Esophagus squamous epithelium (tissue), 4 donors: ENCODE data around the gene XPNPEP2.

ENCODE experiments used
- POLR2A ChIP-seq, 4 donors: fragments of 450-650 bp; IDR thresholded peaks; one replicate each; pipeline ENCODE4 v1.6.1; 2017; ENCODE audit warnings: antibody characterized with exemption in 4 of 4, mild to moderate bottlenecking in 4 of 4, moderate library complexity in 3 of 4
- TF ChIP-seq, protein P1 (sequence below), 6 experiments: fragments of 450-650 bp in 4 of 6; fragments of 200-600 bp in 2 of 6; sonication (generic) in 2 of 6; IDR thresholded peaks; one replicate each; pipeline ENCODE4 v1.5.1; 2016 to 2019; ENCODE audit warnings: antibody characterized with exemption in 6 of 6, mild to moderate bottlenecking in 4 of 6, moderate library complexity in 4 of 6

GRCh38 chrX:129719931-129720530 lies 18.7 kb upstream of the XPNPEP2 start:
- TF ChIP-seq, protein P1, sequence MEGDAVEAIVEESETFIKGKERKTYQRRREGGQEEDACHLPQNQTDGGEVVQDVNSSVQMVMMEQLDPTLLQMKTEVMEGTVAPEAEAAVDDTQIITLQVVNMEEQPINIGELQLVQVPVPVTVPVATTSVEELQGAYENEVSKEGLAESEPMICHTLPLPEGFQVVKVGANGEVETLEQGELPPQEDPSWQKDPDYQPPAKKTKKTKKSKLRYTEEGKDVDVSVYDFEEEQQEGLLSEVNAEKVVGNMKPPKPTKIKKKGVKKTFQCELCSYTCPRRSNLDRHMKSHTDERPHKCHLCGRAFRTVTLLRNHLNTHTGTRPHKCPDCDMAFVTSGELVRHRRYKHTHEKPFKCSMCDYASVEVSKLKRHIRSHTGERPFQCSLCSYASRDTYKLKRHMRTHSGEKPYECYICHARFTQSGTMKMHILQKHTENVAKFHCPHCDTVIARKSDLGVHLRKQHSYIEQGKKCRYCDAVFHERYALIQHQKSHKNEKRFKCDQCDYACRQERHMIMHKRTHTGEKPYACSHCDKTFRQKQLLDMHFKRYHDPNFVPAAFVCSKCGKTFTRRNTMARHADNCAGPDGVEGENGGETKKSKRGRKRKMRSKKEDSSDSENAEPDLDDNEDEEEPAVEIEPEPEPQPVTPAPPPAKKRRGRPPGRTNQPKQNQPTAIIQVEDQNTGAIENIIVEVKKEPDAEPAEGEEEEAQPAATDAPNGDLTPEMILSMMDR (IDR thresholded peaks at IDR 0.05) = no peak
- TF ChIP-seq POLR2A (IDR thresholded peaks at IDR 0.05) = no peak
